Glutamatergic neuron (in vitro differentiated cells): ENCODE data around the gene ADGRG3. TPM values are rescaled to one million over a fixed set of nuclear protein-coding genes. Genes with fewer than 3 reads are reported as not detected.

Experiments used
- DNase-seq: peaks from one replicate; pipeline ENCODE4 v3.0.0; 2022
- H3K27ac Mint-ChIP-seq: one replicate; pipeline ENCODE4 v1.8.0; 2020; ENCODE audit warnings: mild to moderate bottlenecking, mixed read lengths, inconsistent platforms; ENCODE audit not compliant: unreplicated experiment
- H3K27me3 Mint-ChIP-seq: one replicate; pipeline ENCODE4 v1.8.0; 2020; ENCODE audit warnings: mild to moderate bottlenecking, moderate library complexity, mixed read lengths, inconsistent platforms; ENCODE audit not compliant: unreplicated experiment
- H3K36me3 Mint-ChIP-seq: one replicate; pipeline ENCODE4 v1.8.0; 2020; ENCODE audit warnings: mild to moderate bottlenecking, mixed read lengths, inconsistent platforms; ENCODE audit not compliant: unreplicated experiment
- H3K4me1 Mint-ChIP-seq: one replicate; pipeline ENCODE4 v1.8.0; 2020; ENCODE audit warnings: mild to moderate bottlenecking, low read depth, mixed read lengths, inconsistent platforms; ENCODE audit not compliant: unreplicated experiment
- H3K4me3 Mint-ChIP-seq: one replicate; pipeline ENCODE4 v1.8.0; 2020; ENCODE audit warnings: mild to moderate bottlenecking, mixed read lengths, inconsistent platforms; ENCODE audit not compliant: unreplicated experiment
- H3K9me3 Mint-ChIP-seq: one replicate; pipeline ENCODE4 v1.8.0; 2020; ENCODE audit warnings: mild to moderate bottlenecking, moderate library complexity, mixed read lengths, inconsistent platforms; ENCODE audit not compliant: unreplicated experiment
- CTCF ChIP-seq: fragments of 200-600 bp; sonication (generic); IDR thresholded peaks from one replicate; pipeline ENCODE4 v1.5.0; 2021; ENCODE audit not compliant: partially characterized antibody, unreplicated experiment
- total RNA-seq: library from RNA; stranded (reverse); fragmentation: NEBNext Ultra II Directional; extraction: Animal tissue kit (Norgen Biotek cat#: 25700); gene quantifications from one replicate; pipeline ENCODE4 v1.2.1, GENCODE V29; 2021; ENCODE audit not compliant: unreplicated experiment

Gene ADGRG3
- total RNA-seq, 1 donor from 2014 or later, result not detected

- no peak for TF ChIP-seq CTCF
- Mint-ChIP-seq H3K4me3 (no peak overlapping the region), H3K27me3 (peaks cover 3% of the 10 kb centered on the region), H3K36me3 (no peaks in the 10 kb centered on the region), H3K4me1 (peaks cover 4% of the 10 kb centered on the region), H3K9me3 (peaks cover 3% of the 10 kb centered on the region), H3K27ac (no peak overlapping the region)
- no peak for DNase-seq
Measured at GRCh38 chr16:57679016-57679415, 10.9 kb downstream of the ADGRG3 start.

- Mint-ChIP-seq H3K4me1 (peaks cover 4% of the 10 kb centered on the region), H3K36me3 (no peaks in the 10 kb centered on the region), H3K27ac (no peak overlapping the region), H3K4me3 (no peak overlapping the region), H3K27me3 (peaks cover 3% of the 10 kb centered on the region), H3K9me3 (peaks cover 3% of the 10 kb centered on the region)
- no peak for DNase-seq
- TF ChIP-seq CTCF, result no peak
Measured at GRCh38 chr16:57679767-57680482, 11.8 kb downstream of the ADGRG3 start.

GRCh38 chr16:57680842-57681375, 12.8 kb downstream of the ADGRG3 start:
- Mint-ChIP-seq H3K27me3 (peaks cover 3% of the 10 kb centered on the region), H3K9me3 (peaks cover 3% of the 10 kb centered on the region), H3K4me1 (peaks cover 1% of the 10 kb centered on the region), H3K4me3 (no peak overlapping the region), H3K36me3 (no peaks in the 10 kb centered on the region), H3K27ac (no peak overlapping the region)
- no peak for DNase-seq
- TF ChIP-seq CTCF, result no peak

GRCh38 chr16:57681950-57682728, 14.0 kb downstream of the ADGRG3 start:
- TF ChIP-seq CTCF, result no peak
- Mint-ChIP-seq H3K36me3 (no peaks in the 10 kb centered on the region), H3K9me3 (peaks cover 3% of the 10 kb centered on the region), H3K4me3 (no peak overlapping the region), H3K4me1 (peaks cover 1% of the 10 kb centered on the region), H3K27ac (no peak overlapping the region), H3K27me3 (peaks cover 5% of the 10 kb centered on the region)
- DNase-seq, result no peak
